Hematopoietic multipotent progenitor cell treated with erythropoietin and hydrocortisone succinate and interleukin-3 and kit ligand, for 6 days (in vitro differentiated cells): Measurements from ENCODE around the gene SLC25A11.
A peak's percentile ranks its signal among the peaks of the same experiment; 100 is the strongest.

Experiments used
- DNase-seq: peaks from one replicate; pipeline ENCODE4 v3.0.0-alpha.2; 2015

The SLC25A11 gene

DNA sequence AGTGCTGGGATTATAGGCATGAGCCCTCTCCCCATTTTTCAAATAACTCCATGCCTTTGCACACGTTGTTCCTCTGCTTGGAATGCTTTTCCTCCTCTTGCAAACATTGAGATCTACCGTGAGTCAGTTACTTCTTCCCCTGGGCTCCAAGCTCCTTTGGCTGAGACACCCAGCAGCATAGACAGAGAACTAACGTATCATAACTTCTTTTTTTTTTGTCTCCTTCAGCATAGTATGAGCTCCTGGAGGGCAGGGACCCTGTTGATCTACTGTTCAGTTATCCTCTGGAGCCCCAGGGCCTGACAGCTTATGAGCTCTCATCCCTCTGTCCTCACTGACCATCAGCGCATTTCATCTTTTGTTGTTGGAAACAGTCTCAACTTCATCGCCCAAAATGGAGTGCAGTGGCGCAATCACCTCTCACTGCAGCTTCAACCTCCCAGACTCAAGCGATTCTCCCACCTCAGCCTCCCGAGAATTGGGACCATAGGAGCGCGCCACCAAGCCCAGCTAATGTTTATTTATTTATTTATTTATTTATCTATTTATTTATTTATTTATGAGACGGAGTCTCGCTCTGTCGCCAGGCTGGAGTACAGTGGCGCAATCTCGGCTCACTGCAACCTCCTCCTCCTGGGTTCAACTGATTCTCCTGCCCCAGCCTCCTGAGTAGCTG is 25.6 kb upstream of the SLC25A11 start:
- no peak for DNase-seq

DNA sequence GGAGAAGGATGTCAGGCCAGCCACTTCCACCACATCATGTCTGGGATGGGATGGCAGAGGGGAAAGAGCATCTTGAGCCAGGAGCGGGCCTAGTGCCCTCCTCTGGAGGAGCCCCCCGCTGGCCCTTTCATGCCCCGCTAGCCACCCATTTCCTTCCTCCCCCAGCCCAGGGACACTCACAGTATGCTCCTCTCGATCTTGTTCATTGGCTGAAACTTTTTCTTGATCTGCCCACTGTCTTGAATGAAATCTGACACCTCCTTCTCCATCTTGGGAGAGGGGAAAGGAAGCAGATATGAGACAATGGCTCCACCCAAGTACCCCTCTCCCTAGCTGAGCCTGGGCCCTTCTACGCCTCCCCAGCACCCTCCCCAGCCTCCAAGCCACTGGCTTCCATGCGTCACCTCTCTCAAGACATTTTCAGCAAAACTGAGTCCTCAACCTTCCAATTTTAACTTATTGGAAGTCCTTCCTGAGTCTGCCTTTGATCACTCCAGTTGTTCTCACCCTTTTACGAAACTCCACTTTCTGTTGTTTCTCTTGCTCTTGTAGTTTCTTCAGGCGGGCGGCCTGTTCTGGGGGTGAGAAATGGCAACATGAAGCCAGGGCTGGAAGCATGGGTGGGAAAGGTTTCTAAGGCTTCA is 20.6 kb upstream of the SLC25A11 start:
- no peak for DNase-seq

DNA sequence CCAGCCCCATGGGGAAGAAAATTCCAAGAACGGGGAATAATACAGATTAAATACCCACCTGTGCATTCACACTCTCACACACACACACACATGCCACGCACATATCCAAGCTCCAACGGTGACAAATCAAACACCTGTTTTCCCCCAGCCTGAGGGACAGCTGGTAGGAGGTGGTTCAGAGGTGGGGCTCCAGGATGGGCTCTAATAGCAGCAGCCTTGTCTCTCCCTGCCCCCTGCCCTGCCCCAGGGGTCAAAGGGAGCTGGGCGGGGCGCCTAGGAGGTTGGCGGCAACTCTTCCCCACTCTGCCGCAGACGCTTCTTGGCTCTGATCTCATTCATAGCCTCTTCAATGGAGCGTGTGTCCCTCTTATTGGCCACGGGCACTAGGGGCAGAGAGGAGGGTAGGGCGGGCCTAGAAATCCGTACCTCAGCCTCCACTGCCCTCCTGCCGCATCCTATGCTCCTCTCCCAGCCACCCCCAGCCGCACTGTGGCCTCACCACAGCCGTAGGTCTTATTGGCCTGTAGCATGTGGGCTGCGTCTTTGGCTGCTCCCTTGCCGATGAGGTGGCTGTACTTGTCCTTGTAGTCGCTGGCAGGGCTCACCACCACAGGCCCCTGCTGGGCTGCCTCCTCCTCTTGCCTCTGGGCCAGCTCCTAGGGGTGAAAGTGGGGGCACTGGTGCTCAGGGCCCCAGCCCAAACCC is 19.6 kb upstream of the SLC25A11 start:
- DNase-seq: no peak

DNA sequence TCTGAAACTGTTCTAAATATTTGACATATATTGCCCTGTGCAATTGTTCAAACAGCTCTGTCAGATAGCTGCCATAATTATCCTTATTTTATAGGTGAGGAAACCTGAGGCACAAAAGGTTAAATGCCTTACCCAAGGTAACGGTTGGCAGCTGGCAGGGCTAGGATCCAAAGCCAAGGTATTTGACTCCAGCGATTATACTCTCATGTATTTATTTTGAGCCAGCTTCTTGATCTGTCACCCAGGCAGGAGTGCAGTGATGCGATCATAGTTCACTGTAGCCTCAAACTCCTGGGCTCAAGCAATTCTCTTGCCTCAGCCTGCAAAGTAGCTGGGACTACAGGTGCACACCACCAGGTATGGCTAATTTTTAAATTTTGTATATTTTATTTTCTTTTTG is 18.3 kb upstream of the SLC25A11 start:
- no peak for DNase-seq

DNA sequence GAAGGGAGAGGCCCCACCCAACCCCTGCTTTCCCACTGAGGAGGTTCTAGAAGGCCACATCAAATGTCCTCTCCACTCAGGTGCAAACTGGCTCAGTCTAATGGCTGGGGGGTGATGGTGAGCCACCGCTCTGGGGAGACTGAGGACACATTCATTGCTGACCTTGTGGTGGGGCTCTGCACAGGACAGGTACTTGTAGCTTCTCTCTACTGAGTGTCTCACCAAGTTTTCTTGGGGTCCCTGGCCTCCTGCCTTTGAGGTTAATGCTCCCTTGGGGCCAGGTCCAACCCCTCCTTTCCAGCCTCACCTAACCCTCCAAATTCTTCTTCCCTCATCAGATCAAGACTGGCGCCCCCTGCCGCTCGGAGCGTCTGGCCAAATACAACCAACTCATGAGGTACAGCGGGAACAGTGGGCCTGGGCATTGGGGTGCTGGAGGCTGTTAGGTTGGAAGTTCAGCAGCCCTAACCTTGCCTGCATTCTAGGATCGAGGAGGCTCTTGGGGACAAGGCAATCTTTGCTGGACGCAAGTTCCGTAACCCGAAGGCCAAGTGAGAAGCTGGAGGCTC is 16.7 kb upstream of the SLC25A11 start:
- peak; percentile 70 for DNase-seq

DNA sequence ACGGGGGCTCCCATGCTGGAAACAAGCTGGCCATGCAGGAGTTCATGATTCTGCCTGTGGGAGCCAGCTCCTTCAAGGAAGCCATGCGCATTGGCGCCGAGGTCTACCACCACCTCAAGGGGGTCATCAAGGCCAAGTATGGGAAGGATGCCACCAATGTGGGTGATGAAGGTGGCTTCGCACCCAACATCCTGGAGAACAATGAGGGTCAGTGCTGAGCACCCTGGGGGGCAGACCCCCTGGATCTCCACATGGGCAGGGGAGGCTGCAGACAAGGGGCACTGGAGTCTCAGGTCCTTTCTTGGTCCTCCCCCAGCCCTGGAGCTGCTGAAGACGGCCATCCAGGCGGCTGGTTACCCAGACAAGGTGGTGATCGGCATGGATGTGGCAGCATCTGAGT is 15.2 kb upstream of the SLC25A11 start:
- no peak for DNase-seq

DNA sequence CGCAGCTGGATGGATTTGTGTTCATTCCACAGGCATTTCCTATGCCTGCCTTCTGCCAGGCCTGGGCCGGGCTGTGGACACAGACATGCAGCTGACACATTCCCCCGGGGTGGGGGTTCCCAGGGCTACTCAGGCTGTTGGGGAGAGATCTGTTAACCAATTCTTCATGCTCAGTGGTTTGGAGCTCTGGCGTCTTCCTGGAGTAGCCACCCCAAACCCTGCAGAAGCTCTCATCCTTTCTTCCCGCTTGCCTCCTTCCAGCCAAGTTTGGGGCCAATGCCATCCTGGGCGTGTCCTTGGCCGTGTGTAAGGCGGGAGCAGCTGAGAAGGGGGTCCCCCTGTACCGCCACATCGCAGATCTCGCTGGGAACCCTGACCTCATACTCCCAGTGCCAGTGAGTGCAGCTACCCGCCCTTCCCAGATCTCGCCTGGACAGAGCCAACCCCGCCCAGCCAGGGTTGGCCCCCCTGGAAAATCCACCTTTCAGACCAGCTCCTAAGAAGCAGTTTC is 13.7 kb upstream of the SLC25A11 start:
- no peak for DNase-seq

DNA sequence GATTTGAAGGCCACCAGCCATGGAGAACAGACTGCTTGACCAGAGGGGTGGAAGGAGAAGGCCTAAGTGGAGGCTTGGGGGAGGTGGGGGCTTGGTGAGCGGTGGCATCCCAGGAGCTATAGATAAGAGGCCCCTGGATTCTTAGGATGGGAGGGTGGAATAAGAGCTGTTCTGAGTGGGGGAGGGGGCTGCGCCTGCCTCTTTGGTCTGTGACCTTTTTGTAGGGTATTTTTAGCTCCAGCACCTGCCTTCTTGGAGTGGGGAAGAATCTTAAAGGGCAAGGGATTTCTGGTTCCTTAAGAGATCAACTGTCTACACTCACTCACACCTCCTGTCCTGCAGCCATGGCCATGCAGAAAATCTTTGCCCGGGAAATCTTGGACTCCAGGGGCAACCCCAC is 11.6 kb upstream of the SLC25A11 start:
- no peak for DNase-seq

DNA sequence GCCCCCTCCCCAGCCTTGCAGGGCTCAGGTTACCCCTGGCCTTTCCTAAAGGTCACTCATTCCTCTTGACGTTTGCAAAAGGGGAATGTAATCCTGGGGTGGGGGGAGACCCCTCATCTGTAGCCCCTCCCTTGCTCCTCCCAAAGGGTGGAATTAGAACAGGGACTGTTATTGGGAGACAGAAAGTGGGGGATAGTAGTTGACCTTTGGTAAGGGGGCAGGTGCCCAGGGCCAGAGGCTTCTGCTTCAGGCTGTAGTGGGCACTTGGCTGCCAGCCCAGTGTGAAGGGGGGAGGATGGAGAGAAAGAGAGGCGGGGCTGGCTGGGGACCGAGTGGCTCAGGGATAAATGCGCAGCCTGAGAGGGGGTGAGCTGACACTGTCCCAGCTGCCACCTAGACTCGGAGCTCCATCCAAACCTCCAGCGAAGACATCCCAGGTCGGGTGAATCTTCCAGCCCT is 10.9 kb upstream of the SLC25A11 start, which contains the start of gene ENO3:
TSS of gene ENO3 (plus strand) at position 374 of the 459 bp plus-strand sequence. CDS start 711 bp downstream, outside the sequence.
- peak; percentile 57 for DNase-seq

DNA sequence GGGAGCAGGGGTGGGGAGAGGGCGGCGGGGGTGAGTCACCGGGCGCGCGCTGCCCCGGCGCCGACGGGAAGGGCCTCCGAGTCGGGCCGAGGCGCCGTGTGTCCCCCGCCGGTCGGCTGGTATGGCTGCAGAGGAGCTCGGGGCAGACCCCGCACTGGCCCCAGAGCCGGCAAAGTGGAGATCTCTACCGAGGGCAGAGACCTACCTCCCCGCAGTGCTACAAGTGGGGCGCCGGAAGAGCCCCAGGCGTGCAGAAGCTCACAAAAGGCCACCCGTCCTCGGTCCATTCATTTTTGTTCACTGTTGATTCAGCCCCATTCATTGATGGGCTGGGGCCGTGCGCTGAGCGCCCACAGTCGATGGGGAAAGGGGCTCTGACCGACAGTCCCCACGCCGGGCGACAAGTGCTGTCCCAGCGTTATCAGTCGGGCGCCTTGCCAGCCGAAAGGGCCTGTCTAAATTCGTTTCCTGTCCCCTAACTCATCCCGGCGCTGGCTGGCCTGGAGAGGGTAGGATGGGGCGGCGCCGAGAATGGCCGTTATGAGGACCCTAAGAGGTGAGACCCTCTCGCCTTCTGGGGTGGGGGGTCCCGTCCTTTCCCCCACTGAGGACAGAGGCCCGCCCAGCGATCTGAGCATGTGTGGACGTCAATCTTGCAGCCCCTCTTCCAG is 10.4 kb upstream of the SLC25A11 start:
- DNase-seq: peak; percentile 87

DNA sequence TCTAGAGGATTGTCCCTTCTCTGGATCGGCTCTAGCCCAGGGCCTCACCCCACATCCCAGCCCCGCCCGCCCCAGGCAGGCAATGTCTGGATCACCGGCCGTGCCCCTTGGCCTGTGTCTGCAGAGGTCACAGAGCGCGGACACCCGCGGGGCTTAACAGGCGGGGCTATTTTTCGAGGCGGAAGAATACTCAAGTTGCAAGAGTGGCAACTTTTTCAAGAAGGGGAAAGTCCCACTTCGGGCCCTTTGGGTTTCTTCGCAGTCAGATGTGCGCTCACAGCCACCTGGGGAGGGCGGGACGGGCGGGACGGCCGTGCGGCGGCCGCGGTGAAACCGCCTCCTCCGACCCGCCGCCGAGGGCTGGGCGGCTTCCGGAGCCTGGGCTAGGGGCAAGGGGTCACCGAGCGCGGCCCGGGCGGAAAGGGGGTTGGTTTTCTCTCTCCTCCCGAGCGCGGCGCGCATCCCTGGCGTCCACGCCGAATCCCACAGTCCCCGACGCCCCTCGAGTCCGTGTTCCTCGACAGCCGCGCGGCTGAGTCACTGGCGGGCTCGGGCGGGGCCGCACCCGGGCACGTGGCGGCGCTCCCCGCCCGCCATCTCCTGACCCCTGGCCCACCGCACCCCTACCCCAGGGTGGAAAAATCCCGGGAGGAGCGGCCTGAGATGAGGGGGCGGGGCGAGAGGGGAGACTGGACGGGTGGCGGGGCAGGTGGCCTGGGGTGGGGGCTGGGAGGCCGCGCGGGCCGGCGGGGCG is 9.7 kb upstream of the SLC25A11 start:
- peak; percentile 81 for DNase-seq

DNA sequence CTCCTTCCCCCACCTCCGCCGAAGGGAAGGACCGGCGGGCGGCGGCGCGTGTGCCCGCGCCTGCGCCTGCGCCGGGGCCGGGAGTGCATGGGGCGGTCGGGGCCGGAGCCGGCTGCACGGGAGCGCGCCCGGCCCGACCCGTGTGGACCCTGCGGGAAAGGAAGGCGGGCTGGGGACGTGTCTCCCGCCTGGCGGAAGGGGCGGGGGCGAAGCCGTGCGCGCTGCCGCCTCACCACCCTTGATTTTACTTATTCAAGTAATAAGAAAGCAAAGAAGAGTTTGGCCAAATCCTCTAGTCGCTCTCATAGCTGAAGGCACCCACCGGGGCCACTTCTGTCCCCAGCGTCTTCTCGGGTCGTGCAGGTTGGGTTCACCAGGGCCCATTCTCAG is 9.1 kb upstream of the SLC25A11 start:
- peak; percentile 91 for DNase-seq

DNA sequence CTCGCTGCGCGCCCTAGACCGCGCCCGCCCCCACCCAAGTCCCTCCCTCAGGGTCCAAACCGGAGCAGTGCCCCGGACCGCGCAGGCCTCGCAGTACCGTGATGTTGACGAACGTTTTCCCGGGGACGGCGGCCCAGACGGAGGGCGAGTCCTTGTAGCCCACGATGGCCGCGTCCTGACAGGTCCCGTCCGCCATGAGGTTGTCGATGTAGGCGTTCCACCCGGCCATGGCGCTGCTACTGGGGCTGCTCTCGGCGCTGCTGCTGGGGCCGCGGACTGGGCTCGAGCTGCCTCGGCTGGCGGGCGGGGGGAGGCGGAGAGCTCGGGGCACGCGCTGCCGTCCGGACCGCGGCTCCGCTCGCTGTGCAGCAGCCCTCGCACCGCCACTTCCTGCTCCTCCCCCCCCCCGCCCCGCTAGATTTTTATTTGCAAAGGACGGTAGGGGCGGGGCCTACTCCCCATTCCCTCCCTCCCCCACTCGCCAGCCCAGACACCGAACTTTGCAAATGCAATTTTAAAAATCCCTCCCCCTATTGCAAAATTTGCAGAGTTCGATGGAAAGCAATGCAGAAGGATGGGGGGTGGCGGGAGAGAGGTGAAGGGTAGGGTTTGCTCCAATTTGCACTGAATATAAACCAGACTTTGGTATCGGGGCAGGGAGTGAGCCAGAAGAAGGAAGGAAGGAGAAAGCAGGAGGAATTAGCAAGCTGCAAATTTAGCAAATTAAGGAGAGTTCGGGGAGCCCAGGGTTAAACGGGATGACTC is 8.5 kb upstream of the SLC25A11 start, which contains the start of gene PFN1:
TSS of gene PFN1 (minus strand) at position 365 of the 765 bp plus-strand sequence. CDS start at position 229, 136 bp downstream.
- DNase-seq: peak; percentile 97

DNA sequence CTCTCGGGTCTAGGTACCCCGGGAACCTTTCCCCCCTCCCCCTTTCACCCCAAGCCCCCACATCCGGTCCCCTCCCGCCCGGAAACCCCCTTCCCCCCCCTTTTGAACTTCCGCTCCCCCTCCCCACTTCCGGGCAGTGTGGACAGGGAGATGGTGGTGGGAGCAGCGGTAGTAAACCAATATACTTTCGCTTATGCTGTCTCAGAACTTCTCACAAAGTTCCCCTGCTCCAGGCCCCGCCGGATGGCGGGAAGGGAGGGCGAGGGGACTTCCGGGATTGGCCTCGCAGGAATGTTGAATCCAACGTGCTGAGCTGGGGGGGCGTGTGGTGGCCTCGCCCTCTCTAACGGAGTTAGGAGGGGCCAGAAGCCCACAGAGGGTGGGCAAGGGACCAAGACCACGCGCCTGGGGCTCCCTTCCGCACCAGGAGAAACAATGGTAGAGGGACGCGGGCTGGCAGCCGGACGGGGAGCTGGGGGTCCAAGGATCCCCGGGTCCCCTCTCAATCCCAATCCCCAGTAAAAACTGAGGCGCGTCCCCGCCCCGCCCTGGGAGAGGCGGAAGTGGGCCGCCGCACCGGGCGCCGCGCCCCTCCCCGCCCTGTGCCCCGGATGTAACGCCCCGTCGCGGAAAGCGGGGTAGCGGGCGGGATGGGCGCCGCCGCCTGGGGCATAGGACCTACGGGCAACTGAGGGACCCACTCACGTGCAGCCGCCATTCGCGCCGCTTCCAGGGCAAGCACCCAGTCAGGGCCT is 7.7 kb upstream of the SLC25A11 start:
- DNase-seq: peak; percentile 75

DNA sequence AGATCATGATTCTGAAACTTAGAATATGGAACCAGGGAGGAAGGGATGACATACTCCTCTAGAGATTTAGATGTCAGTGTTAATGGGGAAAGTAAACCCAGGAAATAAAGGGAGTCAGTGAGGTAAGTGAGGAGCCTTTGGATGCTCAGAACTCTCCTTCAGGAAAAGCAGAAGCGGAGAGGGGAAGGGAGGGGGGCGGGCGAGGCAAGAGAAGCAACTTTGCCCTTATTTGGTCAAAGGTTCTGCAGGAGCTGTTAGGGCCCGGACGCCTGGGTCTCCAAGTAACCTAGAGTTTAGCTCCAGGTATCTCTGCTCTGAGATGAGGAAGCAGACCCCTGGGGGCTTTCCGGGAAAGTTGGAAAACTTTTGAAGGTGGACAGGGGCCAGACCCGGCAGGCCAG is 7.2 kb upstream of the SLC25A11 start:
- peak; percentile 51 for DNase-seq

DNA sequence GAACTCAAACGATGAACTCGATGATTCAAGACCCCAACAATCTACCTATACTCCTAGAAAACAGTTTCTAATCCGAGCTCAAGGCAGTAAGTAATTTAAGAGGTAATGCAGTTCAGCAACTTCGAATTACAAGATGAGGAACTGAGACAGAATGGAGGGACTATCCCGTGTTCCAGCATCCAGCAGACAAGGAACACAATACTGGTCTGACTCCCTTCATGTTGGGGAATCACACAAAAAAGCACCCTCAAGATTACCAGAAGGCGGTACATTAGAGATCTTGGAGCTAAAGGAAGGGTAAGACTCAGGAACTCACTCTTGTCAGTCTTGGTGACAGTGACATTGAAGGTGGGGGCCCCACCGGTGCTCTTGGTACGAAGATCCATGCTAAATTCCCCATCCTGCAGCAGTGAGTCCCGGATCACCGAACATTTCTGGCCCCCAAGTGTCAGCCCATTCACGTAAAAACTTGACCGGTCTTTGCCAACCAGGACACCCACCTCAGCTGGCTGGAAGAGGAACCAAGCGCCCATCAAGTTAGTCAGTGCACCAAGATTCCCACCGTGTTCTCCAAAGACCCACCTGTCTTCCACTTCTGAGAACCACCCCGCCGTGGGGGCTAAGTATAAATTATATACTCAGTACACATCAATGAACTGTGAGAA is 6.6 kb upstream of the SLC25A11 start:
- DNase-seq: no peak

DNA sequence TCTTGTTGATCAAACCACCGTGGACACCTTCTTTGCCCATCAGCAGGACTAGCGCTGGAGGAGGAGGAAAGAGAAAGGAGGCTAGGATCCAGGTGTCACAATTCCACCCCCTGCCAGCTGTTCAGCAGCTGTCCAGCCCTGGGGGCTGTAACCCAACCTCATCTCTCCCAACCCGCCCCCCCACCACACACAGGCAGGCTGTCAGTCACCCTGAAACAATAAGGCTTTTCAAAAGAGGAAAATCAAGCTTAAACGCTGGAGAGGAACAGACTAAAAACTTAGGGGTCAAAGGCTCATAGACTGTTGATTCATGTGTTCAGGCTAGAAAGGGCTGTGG is 6.1 kb upstream of the SLC25A11 start:
- no peak for DNase-seq

DNA sequence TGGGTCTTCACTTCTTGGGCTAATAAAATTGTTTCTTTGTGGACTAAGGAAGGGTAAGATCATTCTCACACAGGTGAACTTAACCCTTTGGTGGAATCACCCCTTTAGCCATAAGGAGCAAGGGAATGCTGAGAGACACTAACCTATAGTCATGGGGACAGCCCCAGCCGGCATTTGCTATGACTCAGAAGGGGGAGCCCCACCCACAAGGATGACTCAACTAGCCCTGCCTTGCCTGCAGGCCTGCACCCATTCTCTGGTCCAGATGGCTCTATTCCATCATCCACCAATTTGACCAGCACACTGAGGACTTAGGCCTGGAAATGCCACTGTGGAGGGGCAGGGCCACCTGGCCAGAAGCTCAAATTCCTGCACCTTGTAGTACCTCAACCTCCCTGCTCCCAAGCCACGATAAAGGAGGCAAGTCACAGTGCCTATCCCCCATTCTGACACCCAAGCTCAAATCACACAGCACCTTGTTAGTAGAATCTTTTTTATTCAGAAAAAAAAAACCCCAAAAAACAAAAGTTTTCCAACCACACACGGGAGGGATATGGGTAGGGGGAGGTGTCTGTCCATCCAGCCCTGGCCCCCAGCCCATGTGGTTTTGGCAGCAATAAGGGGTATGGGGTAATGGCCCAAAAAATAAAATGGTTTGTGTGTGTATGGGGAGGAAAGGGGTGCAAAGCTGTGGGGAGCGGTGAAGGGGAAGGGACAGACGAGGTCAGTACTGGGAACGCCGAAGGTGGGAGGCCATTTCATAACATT is 5.5 kb upstream of the SLC25A11 start:
- DNase-seq: peak; percentile 92

DNA sequence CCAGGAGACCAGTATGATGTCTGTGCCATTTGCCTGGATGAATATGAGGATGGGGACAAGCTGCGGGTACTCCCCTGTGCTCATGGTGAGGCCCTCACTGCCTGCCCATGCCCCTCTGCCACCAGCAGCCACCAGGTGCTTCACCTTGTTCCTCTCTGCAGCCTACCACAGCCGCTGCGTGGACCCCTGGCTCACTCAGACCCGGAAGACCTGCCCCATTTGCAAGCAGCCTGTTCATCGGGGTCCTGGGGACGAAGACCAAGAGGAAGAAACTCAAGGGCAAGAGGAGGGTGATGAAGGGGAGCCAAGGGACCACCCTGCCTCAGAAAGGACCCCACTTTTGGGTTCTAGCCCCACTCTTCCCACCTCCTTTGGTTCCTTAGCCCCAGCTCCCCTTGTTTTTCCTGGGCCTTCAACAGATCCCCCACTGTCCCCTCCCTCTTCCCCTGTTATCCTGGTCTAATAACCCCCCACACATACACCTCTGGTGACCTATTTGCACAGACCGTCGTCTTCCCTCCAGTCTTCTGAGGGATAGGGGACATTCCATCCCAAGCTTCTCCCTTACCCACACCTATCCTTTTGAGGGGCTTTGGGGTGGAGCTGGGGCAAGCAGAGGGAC is 4.8 kb upstream of the SLC25A11 start:
- no peak for DNase-seq
